A673 (cell line): Measurements from ENCODE around the gene FIBCD1.

Source experiments
- EZH2 ChIP-seq: fragments of 200-600 bp; sonication (generic); IDR thresholded peaks from 2 replicates; pipeline ENCODE4 v1.6.1; 2017; ENCODE audit warnings: borderline replicate concordance, low read depth, mild to moderate bottlenecking, mixed read lengths, antibody characterized with exemption, low read length; ENCODE audit not compliant: poor library complexity, severe bottlenecking
- TF ChIP-seq, protein P1 (sequence below): fragments of 300-800, 200-600 bp; sonication (generic); conservative IDR thresholded peaks from 2 replicates; pipeline ENCODE4 v1.5.1; 2017; ENCODE audit warnings: low read depth, mild to moderate bottlenecking, antibody characterized with exemption, low read length, moderate library complexity, mixed read lengths

DNA sequence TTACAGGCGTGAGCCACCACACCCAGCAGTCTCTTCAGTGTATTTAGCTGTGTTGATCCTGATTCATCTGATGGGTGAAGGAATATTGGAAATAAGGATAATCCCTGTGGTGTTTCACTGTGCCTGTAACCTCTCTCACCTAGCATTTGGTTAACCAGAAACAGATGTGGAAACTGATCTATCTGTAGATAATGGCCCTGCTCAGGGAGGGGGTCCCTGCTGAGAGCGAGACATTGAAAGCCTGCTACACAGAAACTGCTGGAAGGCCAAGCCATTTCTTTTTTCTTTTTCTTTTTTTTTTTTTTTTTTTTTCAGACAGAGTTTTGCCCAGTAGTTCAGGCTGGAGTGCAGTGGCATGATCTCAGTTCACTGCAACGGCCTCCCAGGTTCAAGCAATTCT is 70.8 kb downstream of the FIBCD1 start:
- TF ChIP-seq, protein P1, sequence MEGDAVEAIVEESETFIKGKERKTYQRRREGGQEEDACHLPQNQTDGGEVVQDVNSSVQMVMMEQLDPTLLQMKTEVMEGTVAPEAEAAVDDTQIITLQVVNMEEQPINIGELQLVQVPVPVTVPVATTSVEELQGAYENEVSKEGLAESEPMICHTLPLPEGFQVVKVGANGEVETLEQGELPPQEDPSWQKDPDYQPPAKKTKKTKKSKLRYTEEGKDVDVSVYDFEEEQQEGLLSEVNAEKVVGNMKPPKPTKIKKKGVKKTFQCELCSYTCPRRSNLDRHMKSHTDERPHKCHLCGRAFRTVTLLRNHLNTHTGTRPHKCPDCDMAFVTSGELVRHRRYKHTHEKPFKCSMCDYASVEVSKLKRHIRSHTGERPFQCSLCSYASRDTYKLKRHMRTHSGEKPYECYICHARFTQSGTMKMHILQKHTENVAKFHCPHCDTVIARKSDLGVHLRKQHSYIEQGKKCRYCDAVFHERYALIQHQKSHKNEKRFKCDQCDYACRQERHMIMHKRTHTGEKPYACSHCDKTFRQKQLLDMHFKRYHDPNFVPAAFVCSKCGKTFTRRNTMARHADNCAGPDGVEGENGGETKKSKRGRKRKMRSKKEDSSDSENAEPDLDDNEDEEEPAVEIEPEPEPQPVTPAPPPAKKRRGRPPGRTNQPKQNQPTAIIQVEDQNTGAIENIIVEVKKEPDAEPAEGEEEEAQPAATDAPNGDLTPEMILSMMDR = no peak
- TF ChIP-seq EZH2 = no peak
